ENCODE measurements around the gene NHLRC3.
"Not testable (repeated sequence)": the region's sequence is repeated elsewhere in the genome, so short reads cannot be mapped to it uniquely, and the experiment has no call there.

Gene NHLRC3

DNA sequence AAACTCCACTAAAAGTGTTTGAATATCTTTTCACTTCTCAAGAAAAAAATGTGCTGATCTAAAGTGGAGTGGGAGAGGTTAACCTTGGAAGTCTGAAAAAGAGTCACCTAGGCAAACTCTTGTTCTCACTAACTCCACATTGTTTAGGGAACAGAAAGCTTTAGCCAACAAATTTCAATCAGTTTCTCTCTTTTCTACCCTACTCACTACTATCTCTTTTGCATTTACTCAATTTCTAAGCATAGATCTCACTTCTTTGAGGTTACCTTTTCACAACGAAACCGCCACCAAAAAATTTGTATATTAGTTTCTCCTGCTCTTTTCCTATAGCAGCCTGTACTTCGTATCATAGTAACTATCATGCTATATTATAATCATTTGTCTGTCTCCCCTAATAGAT lies 6.3 kb downstream of the NHLRC3 start:
- DNase-seq (ENCODE audit: low read depth in 2 of 2): no peak

DNA sequence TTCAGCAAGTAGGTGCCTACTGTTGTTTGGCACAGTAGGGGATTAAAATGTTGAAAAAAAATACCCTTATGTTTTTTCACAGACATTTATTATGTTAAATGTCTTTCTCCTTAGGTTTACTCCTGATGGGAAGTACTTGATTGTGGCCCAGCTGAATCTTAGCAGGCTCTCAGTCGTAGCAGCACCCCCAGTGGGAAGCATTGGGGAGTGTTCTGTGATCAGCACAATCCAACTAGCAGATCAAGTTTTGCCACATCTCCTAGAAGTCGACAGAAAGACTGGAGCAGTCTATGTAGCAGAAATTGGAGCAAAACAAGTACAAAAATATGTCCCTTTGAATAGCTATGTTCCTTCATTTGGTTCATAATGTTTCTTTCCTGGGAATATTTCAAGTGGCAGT lies 9.3 kb downstream of the NHLRC3 start:
- DNase-seq (ENCODE audit: low read depth in 2 of 2): no peak

DNA sequence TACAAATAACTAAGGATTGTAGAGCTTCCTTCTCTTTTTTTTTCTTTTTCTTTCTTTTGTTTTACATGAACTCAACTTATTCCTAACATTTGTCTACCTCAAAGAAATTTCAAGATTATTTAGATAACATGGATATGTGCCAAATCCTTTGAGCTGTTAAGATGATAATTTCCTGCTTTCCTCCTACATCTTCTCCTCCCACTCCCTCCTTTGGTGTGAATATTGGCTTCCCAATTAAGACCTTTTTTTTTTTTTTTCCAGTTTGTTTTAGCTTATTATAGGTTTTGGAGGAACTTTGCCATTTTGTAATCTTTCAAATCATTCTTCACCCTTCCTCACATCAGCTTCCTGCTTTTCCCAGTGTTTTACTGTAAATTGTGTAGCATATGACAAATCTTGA lies 10.6 kb downstream of the NHLRC3 start:
- no peak for DNase-seq (ENCODE audit: low read depth in 2 of 2)

DNA sequence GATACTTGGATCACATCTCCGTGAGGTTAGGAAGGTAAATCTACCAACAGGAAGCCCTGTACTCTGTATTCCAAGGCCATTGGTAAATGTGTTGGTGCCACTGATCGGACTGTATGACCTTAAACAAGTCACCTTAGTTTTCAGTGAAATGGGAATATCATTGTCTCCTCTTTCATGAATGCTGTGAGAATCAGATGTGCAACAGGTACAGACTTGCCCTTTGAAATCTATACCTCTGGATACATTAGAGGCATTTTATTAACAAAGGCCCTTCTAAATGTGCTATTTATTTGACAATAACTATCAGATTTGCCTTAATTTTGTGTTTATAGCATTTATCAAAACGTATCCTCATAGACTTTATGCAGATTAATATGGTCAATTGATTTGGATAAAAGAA lies 11.0 kb downstream of the NHLRC3 start:
- DNase-seq (ENCODE audit: low read depth in 2 of 2): no peak

DNA sequence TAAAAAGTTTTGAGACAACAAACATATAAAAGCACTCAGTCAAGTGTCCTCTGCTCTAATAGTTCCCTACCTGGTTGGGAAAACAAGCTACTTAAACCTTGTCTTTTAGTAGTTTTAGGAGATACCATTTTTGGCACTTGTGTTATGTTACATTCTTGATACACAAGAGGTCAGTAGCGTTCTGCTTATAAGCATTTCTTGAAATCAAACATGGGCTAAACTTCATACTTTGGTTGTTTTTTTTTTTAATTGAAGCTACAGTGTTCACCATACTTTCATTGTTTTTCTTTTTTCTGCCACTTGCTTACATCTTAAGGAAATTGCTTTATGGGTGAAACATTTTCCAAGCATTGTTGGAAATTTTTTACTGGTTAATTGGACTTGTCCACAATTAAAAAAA lies 12.9 kb downstream of the NHLRC3 start:
- no peak for DNase-seq (ENCODE audit: low read depth in 2 of 2)

DNA sequence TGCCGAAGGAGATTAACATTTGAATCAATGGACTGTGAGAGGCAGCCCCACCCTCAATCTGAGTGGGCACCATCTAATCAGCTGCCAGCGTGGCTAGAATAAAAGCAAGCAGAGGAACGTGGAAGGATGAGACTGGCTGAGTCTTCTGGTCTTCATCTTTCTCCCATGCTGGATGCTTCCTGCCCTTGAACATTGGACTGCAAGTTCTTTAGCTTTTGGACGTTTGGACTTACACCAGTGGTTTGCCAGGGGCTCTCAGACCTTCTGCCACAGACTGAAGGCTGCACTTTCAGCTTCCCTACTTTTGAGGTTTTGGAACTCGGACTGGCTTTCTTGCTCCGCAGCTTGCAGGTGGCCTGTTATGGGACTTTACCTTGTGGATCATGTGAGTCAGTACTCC lies 14.7 kb downstream of the NHLRC3 start:
- DNase-seq (ENCODE audit: low read depth in 2 of 2): no peak

DNA sequence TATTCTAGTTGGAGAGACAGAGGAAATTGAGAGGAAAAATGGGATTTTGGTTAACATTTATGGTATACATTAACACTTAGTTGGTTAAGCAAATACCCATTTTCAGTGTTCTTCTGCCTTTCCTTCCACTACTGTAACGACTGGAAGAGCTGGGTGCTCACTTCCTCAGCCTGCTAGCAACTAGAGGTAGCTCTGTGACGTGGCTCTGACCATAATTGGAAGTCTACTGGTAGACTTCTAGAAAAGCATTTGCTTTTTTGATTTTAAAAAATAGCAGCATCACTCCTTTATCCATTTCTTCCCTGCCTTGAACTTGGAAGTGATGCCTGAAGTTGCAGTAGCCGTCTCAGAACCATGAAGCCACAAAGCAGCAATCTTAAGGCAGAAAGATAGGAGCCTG lies 15.9 kb downstream of the NHLRC3 start:
- no peak for DNase-seq (ENCODE audit: low read depth in 2 of 2)

DNA sequence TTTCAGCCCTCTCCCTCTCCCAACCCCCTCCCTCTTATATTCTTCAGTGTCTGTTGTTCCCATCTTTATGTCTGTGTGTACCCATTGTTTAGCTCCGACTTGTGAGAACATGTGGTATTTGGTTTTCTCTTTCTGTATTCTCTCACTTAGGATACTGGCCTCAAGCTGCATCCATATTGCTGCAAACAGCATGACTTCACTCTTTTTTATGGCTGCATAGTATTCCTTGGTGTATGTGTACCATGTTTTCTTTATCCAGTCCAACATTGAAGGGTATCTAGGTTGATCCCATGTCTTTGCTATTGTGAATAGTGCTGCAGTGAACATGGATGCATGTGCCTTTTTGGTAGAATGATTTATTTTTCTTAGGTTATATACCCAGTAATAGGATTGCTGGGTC lies 17.8 kb downstream of the NHLRC3 start:
- no peak for DNase-seq (ENCODE audit: low read depth in 2 of 2)

DNA sequence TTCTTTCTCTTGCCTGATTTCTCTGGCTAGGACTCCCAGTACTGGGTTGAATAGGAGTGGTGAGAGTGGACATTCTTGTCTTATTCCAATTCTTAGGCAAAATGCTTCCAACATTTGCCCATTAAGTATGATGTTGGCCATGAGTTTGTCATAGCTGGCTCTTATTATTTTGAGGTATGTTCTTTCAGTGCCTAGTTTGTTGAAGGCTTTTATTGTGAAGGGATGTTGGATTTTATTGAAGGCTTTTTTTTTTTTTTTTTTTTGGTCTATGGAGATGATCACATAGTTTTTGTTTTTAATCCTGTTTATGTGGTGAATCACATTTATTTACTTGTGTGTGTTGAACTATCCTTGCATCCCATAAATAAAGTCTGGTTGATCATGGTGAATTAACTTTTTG lies 19.8 kb downstream of the NHLRC3 start:
- DNase-seq (ENCODE audit: low read depth in 2 of 2): no peak

DNA sequence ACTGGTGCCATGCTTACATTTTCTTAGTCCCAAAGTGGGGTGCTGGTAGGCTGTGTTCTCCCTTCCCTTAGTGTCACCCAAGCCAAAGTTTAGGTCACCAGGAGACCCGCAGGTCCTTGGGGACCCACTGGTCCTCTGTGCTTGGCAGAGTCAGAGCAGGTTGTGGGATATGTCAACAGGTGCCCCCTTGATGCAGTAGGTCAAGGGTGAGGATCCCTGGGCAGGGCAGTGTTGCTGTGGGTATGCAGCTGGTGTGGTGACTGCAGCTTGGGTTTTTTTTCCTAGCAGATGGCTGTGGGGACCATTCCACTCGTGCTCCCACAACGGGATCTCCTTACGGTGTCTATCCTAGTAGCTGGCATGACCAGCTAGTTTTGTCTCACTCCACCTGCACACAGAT lies 23.7 kb downstream of the NHLRC3 start:
- DNase-seq (ENCODE audit: low read depth in 2 of 2): no peak

DNA sequence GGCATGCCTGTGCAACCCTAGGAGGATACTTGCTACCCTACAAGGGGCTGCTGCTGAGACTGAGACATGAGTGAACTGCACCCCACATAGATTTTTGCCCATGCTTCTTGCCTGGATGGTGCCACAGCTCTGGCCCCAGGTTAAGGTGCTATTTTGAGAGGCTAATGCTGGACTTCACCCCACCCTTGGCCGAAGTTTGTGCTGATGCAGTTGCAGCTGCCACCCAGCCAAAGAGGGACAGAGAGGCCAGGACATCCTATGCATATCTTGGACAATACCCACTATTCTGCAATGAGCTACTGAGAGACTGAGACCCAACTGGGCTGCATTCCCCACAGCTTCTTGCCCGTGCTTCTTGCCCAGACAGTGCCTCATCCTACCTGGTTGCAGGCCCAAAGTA lies 34.6 kb downstream of the NHLRC3 start:
- no peak for DNase-seq (ENCODE audit: low read depth in 2 of 2)

DNA sequence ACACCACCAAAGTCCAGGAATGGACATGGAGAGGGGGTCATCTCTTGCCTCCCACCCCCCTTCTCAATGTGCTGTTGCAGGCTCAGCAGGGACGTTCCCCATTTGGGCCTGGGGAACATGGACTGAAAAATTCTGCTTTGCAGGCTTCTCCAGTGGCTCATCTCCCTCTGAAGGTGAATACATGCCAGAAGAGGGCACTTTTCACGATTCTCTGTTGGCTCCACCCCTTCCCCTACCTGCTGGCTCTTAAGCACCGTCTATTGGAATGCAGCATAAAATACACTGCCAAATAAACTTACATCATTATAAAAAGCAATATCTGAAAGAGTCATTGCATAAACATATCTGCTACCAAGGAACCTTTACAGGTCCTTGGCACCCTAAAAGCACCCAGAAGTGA lies 35.7 kb downstream of the NHLRC3 start:
- DNase-seq (ENCODE audit: low read depth in 2 of 2): no peak

DNA sequence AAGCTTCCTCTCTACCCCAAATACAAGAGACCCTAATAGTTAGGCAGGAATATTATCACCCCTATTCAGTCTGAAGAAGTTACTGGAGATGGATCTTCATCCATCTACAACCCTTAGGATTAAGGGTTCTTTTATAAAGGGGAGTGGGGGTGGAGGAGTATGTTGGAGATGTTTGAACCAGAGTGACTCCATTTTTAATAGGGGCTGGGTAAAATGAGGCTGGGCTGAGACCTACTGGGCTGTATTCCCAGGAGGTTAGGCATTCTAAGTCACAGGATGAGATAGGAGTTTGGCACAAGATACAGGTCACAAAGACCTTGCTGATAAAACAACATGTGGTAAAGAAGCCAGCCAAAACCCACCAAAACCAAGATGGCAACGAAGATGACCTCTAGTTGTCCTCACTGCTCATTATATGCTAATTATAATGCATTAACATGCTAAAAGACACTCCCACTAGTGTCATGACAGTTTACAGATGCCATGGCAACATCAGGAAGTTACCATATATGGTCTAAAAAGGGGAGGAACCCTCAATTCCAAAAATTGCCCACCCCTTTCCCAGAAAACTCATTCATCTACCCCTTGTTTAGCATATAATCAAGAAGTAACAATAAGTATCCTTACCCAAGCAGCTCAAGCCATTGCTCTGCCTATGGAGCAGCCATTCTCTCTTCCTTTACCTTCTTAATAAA lies 48.1 kb downstream of the NHLRC3 start:
- DNase-seq (ENCODE audit: low read depth in 2 of 2): not testable (repeated sequence)

DNA sequence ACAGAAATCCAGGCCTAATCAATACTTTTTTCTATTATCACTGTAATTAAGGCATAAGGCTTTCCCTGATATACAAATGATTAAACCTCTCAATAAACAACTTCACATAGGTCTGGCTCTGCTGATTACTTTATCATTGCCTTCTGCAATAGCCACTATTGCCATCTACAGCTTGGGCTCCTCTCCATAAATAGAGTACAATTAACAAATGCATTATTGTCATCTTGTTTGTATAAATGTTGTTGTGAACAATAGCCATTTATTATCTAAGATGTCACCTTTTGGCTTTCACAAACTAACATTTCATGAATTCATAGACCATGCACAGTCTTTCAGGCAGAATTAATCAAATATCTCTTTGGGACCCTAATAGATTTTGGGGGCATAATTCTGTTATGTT lies 53.3 kb downstream of the NHLRC3 start:
- DNase-seq (ENCODE audit: low read depth in 2 of 2): no peak

DNA sequence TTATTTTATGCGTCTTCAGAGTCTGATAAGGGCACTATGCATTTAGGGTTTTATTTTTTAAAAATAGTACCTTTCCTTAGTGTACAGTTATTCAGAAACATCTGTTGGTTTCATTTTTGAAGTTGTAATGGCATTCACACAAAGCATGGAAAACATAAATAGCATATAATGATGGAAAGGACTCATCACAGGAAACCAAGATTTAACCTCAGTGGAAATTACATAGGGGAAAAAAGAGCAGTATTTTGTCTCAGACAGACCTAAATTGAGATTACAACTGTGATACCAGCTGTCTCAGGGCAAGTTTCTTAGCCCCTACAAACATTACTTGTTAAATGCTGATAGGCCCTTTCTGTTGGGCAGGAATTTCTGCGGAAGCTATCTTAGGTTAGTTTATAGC lies 57.2 kb downstream of the NHLRC3 start:
- DNase-seq (ENCODE audit: low read depth in 2 of 2): no peak

DNA sequence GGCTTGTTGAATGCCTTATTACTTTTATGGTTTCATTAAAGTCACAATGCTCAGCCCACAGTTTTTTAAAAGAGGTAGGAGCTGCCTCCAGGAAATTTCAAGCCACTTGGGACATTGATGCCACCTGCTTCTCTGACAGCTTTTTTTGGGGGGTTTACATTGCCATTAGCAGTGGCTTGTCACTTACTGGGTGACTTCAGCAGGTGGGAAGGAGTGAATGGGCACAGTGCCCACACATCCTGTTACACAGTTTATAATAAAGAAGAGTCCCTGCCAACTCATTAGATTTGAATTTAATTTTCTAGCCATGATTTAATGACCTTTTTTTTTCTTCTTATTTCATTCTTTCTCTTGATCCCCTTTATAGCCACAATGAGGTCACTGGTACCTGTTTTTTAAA lies 61.0 kb downstream of the NHLRC3 start:
- no peak for DNase-seq (ENCODE audit: low read depth in 2 of 2)

Measured in stimulated activated CD8-positive, alpha-beta memory T cell treated with anti-CD3 and anti-CD28 coated beads, Interleukin-15, amount 100 ng/mL, for 4 hours (primary cell).